HepG2 (cell line): ENCODE results near the gene RYK. TPM values are rescaled to one million over a fixed set of nuclear protein-coding genes. Genes with fewer than 3 reads are reported as not detected.

Experiments
- ATAC-seq: fragments of 200-7000 bp; cut with Tn5 transposase; 3 replicates; pipeline ENCODE4 v1.9.1; 2020; ENCODE audit warnings: mild to moderate bottlenecking, moderate library complexity
- Bru-seq: library from RNA; stranded (reverse); fragments of 400-500 nt; gene quantifications from one replicate; lab custom pipeline; 2021; lab: Mats Ljungman, UMichigan
- BruChase-seq, 2 experiments: library from RNA; stranded (reverse); fragments of 400-500 nt; gene quantifications; one replicate each; lab custom pipeline; 2021; lab: Mats Ljungman, UMichigan
- BruUV-seq: library from RNA; stranded (reverse); fragments of 400-500 nt; replicated peaks from 2 replicates; lab custom pipeline; 2021; lab: Mats Ljungman, UMichigan
- CTCF ChIA-PET: fragments of 300-600 bp; formaldehyde crosslinking; extraction: SDS; loops from one replicate; lab custom pipeline; 2021; ENCODE audit warnings: low total read pairs, inconsistent platforms, low intra/inter-chr PET ratio; lab: Yijun Ruan, JAX
- POLR2A ChIA-PET: fragments of 350-600 bp; sonication (Branson Sonifier 250); formaldehyde crosslinking; loops from one replicate; lab custom pipeline; 2020; ENCODE audit warnings: antibody characterized with exemption, inconsistent platforms; lab: Yijun Ruan, JAX
- DNase-seq: peaks from one replicate; pipeline ENCODE4 v3.0.0-alpha.2; 2015; ENCODE audit warnings: low spot score
- FAIRE-seq: peaks from 3 replicates; lab custom pipeline; 2011; peaks lifted over from hg19 to GRCh38; lab: Jason Lieb, UNC
- H2AFZ ChIP-seq: one replicate; pipeline ENCODE4 v1.6.1; 2011; ENCODE audit warnings: low read length, inconsistent platforms
- H3K27ac ChIP-seq: fragments of 300-600 bp; 3 replicates; pipeline ENCODE4 v1.8.0; 2011; ENCODE audit warnings: mixed run types, mild to moderate bottlenecking, mixed read lengths, low read length, inconsistent platforms; ENCODE audit not compliant: insufficient read depth; ENCODE audit errors: extremely low read length
- H3K27me3 ChIP-seq, 2 experiments: fragments of 200-600 bp in 1 of 2; 2 replicates in 1 of 2; 3 replicates in 1 of 2; pipeline versions ENCODE4 v1.6.0 to v1.8.0; 2011; ENCODE audit warnings: low read length in 2 of 2, mild to moderate bottlenecking in 2 of 2, moderate library complexity in 2 of 2, inconsistent platforms in 1 of 2; ENCODE audit not compliant: insufficient read depth in 2 of 2, control insufficient read depth in 1 of 2
- H3K36me3 ChIP-seq, 2 experiments: fragments of 200-600 bp in 1 of 2; replicated peaks in 1 of 2; 2 replicates in 1 of 2; 3 replicates in 1 of 2; pipeline versions ENCODE4 v1.5.1 to v1.8.0; 2011; ENCODE audit warnings: low read length in 2 of 2, inconsistent platforms in 1 of 2; ENCODE audit not compliant: insufficient read depth in 2 of 2, control insufficient read depth in 1 of 2
- H3K4me1 ChIP-seq: 2 replicates; pipeline ENCODE4 v1.5.1; 2012; ENCODE audit warnings: low read length, inconsistent platforms; ENCODE audit not compliant: insufficient read depth
- H3K4me2 ChIP-seq: 2 replicates; pipeline ENCODE4 v1.6.0; 2011; ENCODE audit warnings: low read depth, low read length, inconsistent platforms
- H3K4me3 ChIP-seq, 3 experiments: fragments of 200-600 bp in 1 of 3; sonication (generic), shearing (Covaris generic) in 1 of 3; replicated peaks in 1 of 3; 2 replicates each; pipeline ENCODE4 v1.5.1; 2011 to 2016; ENCODE audit warnings: low read length in 3 of 3, inconsistent platforms in 2 of 3, low read depth in 2 of 3, mild to moderate bottlenecking in 2 of 3, control low read depth in 1 of 3, mixed read lengths in 1 of 3; ENCODE audit not compliant: insufficient read depth in 1 of 3
- H3K79me2 ChIP-seq: one replicate; pipeline ENCODE4 v1.6.1; 2011; ENCODE audit warnings: low read length, inconsistent platforms; ENCODE audit not compliant: insufficient read depth
- H3K9ac ChIP-seq: 2 replicates; pipeline ENCODE4 v1.6.0; 2011; ENCODE audit warnings: mild to moderate bottlenecking, low read depth, low read length, inconsistent platforms; ENCODE audit not compliant: insufficient read depth
- H3K9me3 ChIP-seq: 2 replicates; pipeline ENCODE4 v1.5.1; 2012; ENCODE audit warnings: mild to moderate bottlenecking, low read length
- H4K20me1 ChIP-seq: 2 replicates; pipeline ENCODE4 v1.6.0; 2011; ENCODE audit warnings: inconsistent platforms, mild to moderate bottlenecking, low read length, moderate library complexity; ENCODE audit not compliant: insufficient read depth
- ARHGAP35 ChIP-seq: sonication (generic); formaldehyde crosslinking; IDR thresholded peaks from 2 replicates; pipeline ENCODE4 v1.9.0; 2022; ENCODE audit warnings: mild to moderate bottlenecking, inconsistent platforms, moderate library complexity, missing genetic modification reagents, borderline replicate concordance
- E2F2 ChIP-seq: sonication (generic); formaldehyde crosslinking; IDR thresholded peaks from 2 replicates; pipeline ENCODE4 v1.4.0; 2020; ENCODE audit warnings: missing genetic modification reagents, borderline replicate concordance
- JUND ChIP-seq: sonication (generic); formaldehyde crosslinking; IDR thresholded peaks from 2 replicates; pipeline ENCODE4 v1.8.0; 2022; ENCODE audit warnings: mild to moderate bottlenecking, missing genetic modification reagents
- KMT2B ChIP-seq: IDR thresholded peaks from 2 replicates; pipeline ENCODE4 v1.6.1; 2016; ENCODE audit warnings: missing genetic modification reagents, missing compliant biosample characterization
- NFATC3 ChIP-seq: sonication (generic); formaldehyde crosslinking; IDR thresholded peaks from 2 replicates; pipeline ENCODE4 v1.5.1; 2020; ENCODE audit warnings: mild to moderate bottlenecking, missing genetic modification reagents
- TBX2 ChIP-seq: sonication (generic); formaldehyde crosslinking; IDR thresholded peaks from 2 replicates; pipeline ENCODE4 v1.5.0; 2020; ENCODE audit warnings: missing genetic modification reagents, mild to moderate bottlenecking, borderline replicate concordance
- TEAD2 ChIP-seq: sonication (generic); formaldehyde crosslinking; IDR thresholded peaks from 2 replicates; pipeline ENCODE4 v1.9.0; 2021; ENCODE audit warnings: missing genetic modification reagents
- ZBTB7B ChIP-seq: sonication (generic); formaldehyde crosslinking; IDR thresholded peaks from 2 replicates; pipeline ENCODE4 v1.4.0; 2020; ENCODE audit warnings: missing genetic modification reagents
- ZNF382 ChIP-seq: sonication (generic); formaldehyde crosslinking; IDR thresholded peaks from 2 replicates; pipeline ENCODE4 v1.5.0; 2020; ENCODE audit warnings: missing genetic modification reagents, mild to moderate bottlenecking, borderline replicate concordance
- ZNF589 ChIP-seq: sonication (generic); formaldehyde crosslinking; conservative IDR thresholded peaks from 2 replicates; pipeline ENCODE4 v1.8.0; 2022; ENCODE audit warnings: mild to moderate bottlenecking, moderate library complexity, missing genetic modification reagents
- WGBS: methylation state at CpG from one replicate; pipeline ENCODE4 v1.1.6; 2017; ENCODE audit warnings: low lambda C conversion rate; 5-methylcytosine and 5-hydroxymethylcytosine counted together
- in situ Hi-C: cut with HindIII; loops from 2 replicates; pipeline ENCODE4 v1.10.0; 2017; ENCODE audit warnings: low pct_unique_long_range_greater_than_20kb; ENCODE audit not compliant: extremely low pct_ligation_motif_present
- intact Hi-C: fragments of 100-400 bp; cut with micrococcal nuclease; formaldehyde crosslinking; loops from one replicate; pipeline ENCODE4 v1.10.0; 2022; ENCODE audit not compliant: unreplicated experiment
- long read RNA-seq, 2 experiments: library from RNA in 1 of 2; library from polyadenylated mRNA in 1 of 2; stranded (forward) in 1 of 2; unstranded in 1 of 2; transcript quantifications; one replicate each; pipeline ENCODE4 v2.0.0, GENCODE V29; 2019 to 2022
- polyA minus RNA-seq, 3 experiments: library from RNA; depleted of rRNA, polyadenylated mRNA; stranded (reverse); fragments of >200 nt; gene quantifications; 2 replicates each; pipeline ENCODE4 v1.2.3, GENCODE V29; 2011; ENCODE audit warnings: low replicate concordance in 1 of 3
- polyA plus RNA-seq, 8 experiments: library from polyadenylated mRNA; depleted of rRNA in 3 of 8; stranded (reverse) in 7 of 8; unstranded in 1 of 8; fragments of >200 nt; fragmentation: Illumina TruSeq in 4 of 8; extraction: Trizol in 4 of 8; gene quantifications; 2 replicates each; pipeline versions ENCODE4 v1.2.1 to v1.2.3, GENCODE V29; 2011 to 2016; ENCODE audit warnings: low read depth in 4 of 8, missing spikeins in 1 of 8, mixed read lengths in 1 of 8; ENCODE audit not compliant: insufficient read depth in 1 of 8
- total RNA-seq, 5 experiments: library from RNA; depleted of rRNA; stranded (reverse); fragments of >200 nt; fragmentation: Illumina TruSeq; extraction: Trizol; gene quantifications; 2 replicates each; pipeline ENCODE4 v1.2.3, GENCODE V29; 2016; ENCODE audit warnings: low read depth in 1 of 5
- TF ChIP-seq, protein P1 (sequence below): sonication (generic); formaldehyde crosslinking; IDR thresholded peaks from 2 replicates; pipeline ENCODE4 v1.5.1; 2020; ENCODE audit warnings: mild to moderate bottlenecking, moderate library complexity, missing genetic modification reagents

The RYK gene
- 58.7 and 66.2 TPM in 2 replicates for total RNA-seq (2016; rRNA removed; fragmentation: Illumina TruSeq; extraction: Trizol)
- 78.1 and 78.2 TPM in 2 replicates for total RNA-seq (2016; cell fraction: cytosol; rRNA removed; fragmentation: Illumina TruSeq; extraction: Trizol; ENCODE audit: low read depth)
- 52.1 and 70.0 TPM in 2 replicates for total RNA-seq (2016; cell fraction: insoluble cytoplasmic fraction; rRNA removed; fragmentation: Illumina TruSeq; extraction: Trizol)
- 77.4 and 91.4 TPM in 2 replicates for total RNA-seq (2016; cell fraction: membrane; rRNA removed; fragmentation: Illumina TruSeq; extraction: Trizol)
- 66.9 and 80.4 TPM in 2 replicates for total RNA-seq (2016; cell fraction: nucleus; rRNA removed; fragmentation: Illumina TruSeq; extraction: Trizol)
- polyA plus RNA-seq (2011; rRNA removed) = 30.8 and 35.0 TPM in 2 replicates
- polyA plus RNA-seq (2011; cell fraction: cytosol; rRNA removed) = 16.0 and 20.5 TPM in 2 replicates
- polyA plus RNA-seq (2011; cell fraction: nucleus; rRNA removed) = 30.8 and 37.4 TPM in 2 replicates
- 29.3 and 30.2 TPM in 2 replicates for polyA plus RNA-seq (2012)
- polyA plus RNA-seq (2016; cell fraction: cytosol; fragmentation: Illumina TruSeq; extraction: Trizol; ENCODE audit: low read depth) = 19.2 and 19.8 TPM in 2 replicates
- 56.6 and 58.1 TPM in 2 replicates for polyA plus RNA-seq (2016; cell fraction: insoluble cytoplasmic fraction; fragmentation: Illumina TruSeq; extraction: Trizol; ENCODE audit: low read depth)
- polyA plus RNA-seq (2016; cell fraction: membrane; fragmentation: Illumina TruSeq; extraction: Trizol; ENCODE audit: low read depth) = 49.6 and 56.3 TPM in 2 replicates
- 75.7 and 79.3 TPM in 2 replicates for polyA plus RNA-seq (2016; cell fraction: nucleus; fragmentation: Illumina TruSeq; extraction: Trizol; ENCODE audit: insufficient read depth, low read depth)
- 40.1 and 68.9 TPM in 2 replicates for polyA minus RNA-seq (2011; rRNA and poly(A)+ RNA removed; ENCODE audit: low replicate concordance)
- 17.1 and 17.7 TPM in 2 replicates for polyA minus RNA-seq (2011; cell fraction: cytosol; rRNA and poly(A)+ RNA removed)
- 93.1 and 104 TPM in 2 replicates for polyA minus RNA-seq (2011; cell fraction: nucleus; rRNA and poly(A)+ RNA removed)
- percentile 90 among the genes with signal in this experiment for Bru-seq, nascent RNA
- percentile 85 among the genes with signal in this experiment for BruChase-seq, experiment 1, labeled RNA remaining after a 6-hour chase
- BruChase-seq, experiment 2, labeled RNA remaining after a 2-hour chase = percentile 84 among the genes with signal in this experiment
- long read RNA-seq, experiment 1, partial matches to known transcripts = 3 of 6 reads
- long read RNA-seq, experiment 1, other reads (novel, unspliced or antisense) = 1 of 6 reads
- long read RNA-seq, experiment 2, transcript RYK-201 (15 exons, 2,667 nt) = minor isoform, 6 of 56 reads
- long read RNA-seq, experiment 2, transcript RYK-209 (15 exons, 2,934 nt) = major isoform, 7 of 56 reads
- long read RNA-seq, experiment 2, partial matches to known transcripts = 4 of 56 reads
- long read RNA-seq, experiment 2, other reads (novel, unspliced or antisense) = 39 of 56 reads

- Histone ChIP-seq H3K36me3 (no peaks in the 10 kb centered on the region; a peak in 1 of 5 replicates), H3K27me3 (0 out of 5 replicates have a peak, but pooled peaks cover 0 to 3% of the 10 kb centered on the region in 2 experiments), H3K4me1 (peaks cover 61% of the 10 kb centered on the region), H3K27ac (peak within 1 kb of the TSS; percentile 74), H2AFZ (peak within 1 kb of the TSS; percentile 18), H3K9me3 (no peaks in the 10 kb centered on the region), H3K79me2 (peaks cover 43% of the 10 kb centered on the region), H3K4me3 (peak within 1 kb of the TSS; percentile 76 to 85 (median 79)), H3K4me2 (peak within 1 kb of the TSS; percentile 75), H3K9ac (peak within 1 kb of the TSS; percentile 74), H4K20me1 (peaks cover 11% of the 10 kb centered on the region)
- intact Hi-C loops = loop anchor here (5.0 kb wide), 1 partner anchor 47 kb away; no protein-coding TSS in a partner anchor
- BruUV-seq = no TSS peak
- in situ Hi-C loops = no loop called here
- FAIRE-seq (no peak), DNase-seq (peak; percentile 83), ATAC-seq (peak; percentile 84)
- WGBS = under 1% methylated on average over 14 of the region's 59 CpGs
- CTCF ChIA-PET = no interaction called here
- POLR2A ChIA-PET = interaction anchor here (1.0 to 1.5 kb wide), 3 partner anchors 13 to 235 kb away, joined by 3 to 4 read pairs (median 4); partner anchors contain the start of genes AMOTL2, ANAPC13 and CEP63
- TF ChIP-seq ZNF589 (CRISPR knock-in tag) = no peak
- no peak for TF ChIP-seq ZNF382 (CRISPR knock-in tag)
- 0 out of 2 replicates have a peak, but pooled peaks have one; percentile 70 for TF ChIP-seq TEAD2 (CRISPR knock-in tag)
- peak; percentile 72; the same call in 1 of the 2 replicates for TF ChIP-seq E2F2
- TF ChIP-seq JUND (CRISPR knock-in tag) = no peak
- TF ChIP-seq, protein P1, sequence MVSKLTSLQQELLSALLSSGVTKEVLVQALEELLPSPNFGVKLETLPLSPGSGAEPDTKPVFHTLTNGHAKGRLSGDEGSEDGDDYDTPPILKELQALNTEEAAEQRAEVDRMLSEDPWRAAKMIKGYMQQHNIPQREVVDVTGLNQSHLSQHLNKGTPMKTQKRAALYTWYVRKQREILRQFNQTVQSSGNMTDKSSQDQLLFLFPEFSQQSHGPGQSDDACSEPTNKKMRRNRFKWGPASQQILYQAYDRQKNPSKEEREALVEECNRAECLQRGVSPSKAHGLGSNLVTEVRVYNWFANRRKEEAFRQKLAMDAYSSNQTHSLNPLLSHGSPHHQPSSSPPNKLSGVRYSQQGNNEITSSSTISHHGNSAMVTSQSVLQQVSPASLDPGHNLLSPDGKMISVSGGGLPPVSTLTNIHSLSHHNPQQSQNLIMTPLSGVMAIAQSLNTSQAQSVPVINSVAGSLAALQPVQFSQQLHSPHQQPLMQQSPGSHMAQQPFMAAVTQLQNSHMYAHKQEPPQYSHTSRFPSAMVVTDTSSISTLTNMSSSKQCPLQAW = no peak
- TF ChIP-seq TBX2 (CRISPR knock-in tag) = no peak
- TF ChIP-seq KMT2B (CRISPR knock-in tag) = peak; percentile 24; the same call in 1 of the 2 replicates
- no peak for TF ChIP-seq ZBTB7B (CRISPR knock-in tag)
- no peak for TF ChIP-seq ARHGAP35 (CRISPR knock-in tag)
- TF ChIP-seq NFATC3 (CRISPR knock-in tag) = no peak
These were observed at the start of gene RYK for GRCh38 chr3:134250717-134251220. Gene RYK, minus strand, starts transcription at chr3:134250859. Its CDS starts 205 bp downstream, at chr3:134250654.
